Measurements from ENCODE around the gene MLIP. TPM values are rescaled to one million over a fixed set of nuclear protein-coding genes. Genes with fewer than 3 reads are reported as not detected.

MLIP gene
- total RNA-seq, 6 experiments from 2014 or later: not detected

GRCh38 chr6:54252916-54253315, 141.7 kb downstream of the MLIP start:
- H3K36me3 Mint-ChIP-seq (ENCODE audit: low read depth): no peaks in the 10 kb centered on the region
- TF ChIP-seq, protein P1, sequence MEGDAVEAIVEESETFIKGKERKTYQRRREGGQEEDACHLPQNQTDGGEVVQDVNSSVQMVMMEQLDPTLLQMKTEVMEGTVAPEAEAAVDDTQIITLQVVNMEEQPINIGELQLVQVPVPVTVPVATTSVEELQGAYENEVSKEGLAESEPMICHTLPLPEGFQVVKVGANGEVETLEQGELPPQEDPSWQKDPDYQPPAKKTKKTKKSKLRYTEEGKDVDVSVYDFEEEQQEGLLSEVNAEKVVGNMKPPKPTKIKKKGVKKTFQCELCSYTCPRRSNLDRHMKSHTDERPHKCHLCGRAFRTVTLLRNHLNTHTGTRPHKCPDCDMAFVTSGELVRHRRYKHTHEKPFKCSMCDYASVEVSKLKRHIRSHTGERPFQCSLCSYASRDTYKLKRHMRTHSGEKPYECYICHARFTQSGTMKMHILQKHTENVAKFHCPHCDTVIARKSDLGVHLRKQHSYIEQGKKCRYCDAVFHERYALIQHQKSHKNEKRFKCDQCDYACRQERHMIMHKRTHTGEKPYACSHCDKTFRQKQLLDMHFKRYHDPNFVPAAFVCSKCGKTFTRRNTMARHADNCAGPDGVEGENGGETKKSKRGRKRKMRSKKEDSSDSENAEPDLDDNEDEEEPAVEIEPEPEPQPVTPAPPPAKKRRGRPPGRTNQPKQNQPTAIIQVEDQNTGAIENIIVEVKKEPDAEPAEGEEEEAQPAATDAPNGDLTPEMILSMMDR (IDR thresholded peaks at IDR 0.05): no peak
- H3K27ac Mint-ChIP-seq: no peak overlapping the region
- peaks cover 11% of the 10 kb centered on the region; the same call in 1 of the 2 replicates for H3K4me1 Mint-ChIP-seq (ENCODE audit: low read depth)
- no peak for DNase-seq
- no peaks in the 10 kb centered on the region; the same call in 1 of the 2 replicates for H3K27me3 Mint-ChIP-seq (ENCODE audit: insufficient read depth)
- no peaks in the 10 kb centered on the region; the same call in 1 of the 2 replicates for H3K9me3 Mint-ChIP-seq
- no peak overlapping the region for H3K4me3 Mint-ChIP-seq

DNA sequence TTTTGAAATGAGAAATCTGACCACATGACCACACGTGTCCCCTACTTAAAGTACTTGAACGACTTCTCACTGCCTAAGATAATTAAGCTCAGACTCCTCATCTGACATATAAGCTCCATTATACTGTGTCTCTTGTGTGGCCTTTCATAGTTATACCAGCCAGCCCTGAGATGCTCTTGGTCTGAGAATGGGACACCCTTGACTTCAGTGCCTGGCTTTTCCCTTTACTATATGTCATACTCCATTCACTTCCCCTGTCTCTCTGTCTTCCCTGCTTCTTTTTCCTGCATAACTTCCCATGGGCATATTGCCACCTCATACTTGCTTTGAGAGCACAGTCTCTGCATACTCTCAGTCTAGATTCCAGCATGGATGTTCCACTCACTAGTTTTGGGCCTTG, 143.6 kb downstream of the MLIP start:
- H3K4me1 Mint-ChIP-seq (ENCODE audit: low read depth): peaks cover 14% of the 10 kb centered on the region
- no peak overlapping the region for H3K27ac Mint-ChIP-seq
- H3K36me3 Mint-ChIP-seq (ENCODE audit: low read depth): no peaks in the 10 kb centered on the region
- H3K4me3 Mint-ChIP-seq: no peak overlapping the region
- TF ChIP-seq, protein P1 (IDR thresholded peaks at IDR 0.05): no peak
- no peak for DNase-seq
- H3K9me3 Mint-ChIP-seq: no peaks in the 10 kb centered on the region; the same call in 1 of the 2 replicates
- no peaks in the 10 kb centered on the region; the same call in 1 of the 2 replicates for H3K27me3 Mint-ChIP-seq (ENCODE audit: insufficient read depth)

- Mint-ChIP-seq H3K36me3 (ENCODE audit: low read depth) (no peaks in the 10 kb centered on the region), H3K4me3 (no peak overlapping the region), H3K27me3 (ENCODE audit: insufficient read depth) (no peaks in the 10 kb centered on the region; the same call in 1 of the 2 replicates), H3K9me3 (no peaks in the 10 kb centered on the region), H3K27ac (no peak overlapping the region), H3K4me1 (ENCODE audit: low read depth) (peaks cover 24% of the 10 kb centered on the region)
- TF ChIP-seq, protein P1 (IDR thresholded peaks at IDR 0.05): no peak
- DNase-seq: no peak
These were observed 144.6 kb downstream of the MLIP start for GRCh38 chr6:54255886-54256285.

- Mint-ChIP-seq H3K27me3 (ENCODE audit: insufficient read depth) (no peaks in the 10 kb centered on the region), H3K9me3 (no peaks in the 10 kb centered on the region), H3K4me3 (no peak overlapping the region), H3K36me3 (ENCODE audit: low read depth) (no peaks in the 10 kb centered on the region), H3K27ac (no peak overlapping the region), H3K4me1 (ENCODE audit: low read depth) (peaks cover 31% of the 10 kb centered on the region)
- no peak for DNase-seq
- TF ChIP-seq, protein P1 (IDR thresholded peaks at IDR 0.05): no peak
These were observed 148.8 kb downstream of the MLIP start for GRCh38 chr6:54260025-54260424.

- Mint-ChIP-seq H3K27ac (no peak overlapping the region), H3K4me3 (no peak overlapping the region), H3K4me1 (ENCODE audit: low read depth) (peaks cover 21% of the 10 kb centered on the region), H3K9me3 (no peaks in the 10 kb centered on the region), H3K27me3 (ENCODE audit: insufficient read depth) (no peaks in the 10 kb centered on the region), H3K36me3 (ENCODE audit: low read depth) (no peaks in the 10 kb centered on the region)
- DNase-seq: no peak
- TF ChIP-seq, protein P1 (IDR thresholded peaks at IDR 0.05): no peak
These were observed 151.3 kb downstream of the MLIP start for GRCh38 chr6:54262499-54262898.

GRCh38 chr6:54262971-54263370, 151.7 kb downstream of the MLIP start:
- no peak for DNase-seq
- Mint-ChIP-seq H3K4me3 (no peak overlapping the region), H3K27me3 (ENCODE audit: insufficient read depth) (no peaks in the 10 kb centered on the region), H3K9me3 (no peaks in the 10 kb centered on the region), H3K4me1 (ENCODE audit: low read depth) (peaks cover 21% of the 10 kb centered on the region), H3K27ac (no peak overlapping the region), H3K36me3 (ENCODE audit: low read depth) (no peaks in the 10 kb centered on the region)
- TF ChIP-seq, protein P1 (IDR thresholded peaks at IDR 0.05): no peak
